Coronary artery (tissue), 2 donors: ENCODE results near the gene TMEM208.

Experiments used
- DNase-seq: peaks from one replicate; pipeline ENCODE4 v3.0.0-alpha.2; 2017; ENCODE audit warnings: low spot score
- H3K27ac ChIP-seq, 2 donors: fragments of 200-600 bp; sonication (generic); one replicate each; pipeline ENCODE4 v1.5.1; 2016 to 2019
- H3K4me3 ChIP-seq: fragments of 200-600 bp; sonication (generic); 2 replicates; pipeline ENCODE4 v1.5.1; 2016; ENCODE audit warnings: mild to moderate bottlenecking, moderate library complexity
- TF ChIP-seq, protein P1 (sequence below): fragments of 200-600 bp; sonication (generic); IDR thresholded peaks from one replicate; pipeline ENCODE4 v1.5.1; 2019; ENCODE audit warnings: antibody characterized with exemption

TMEM208 gene

GRCh38 chr16:67270931-67271338, 44.0 kb downstream of the TMEM208 start:
- no peak overlapping the region for H3K4me3 ChIP-seq
- TF ChIP-seq, protein P1, sequence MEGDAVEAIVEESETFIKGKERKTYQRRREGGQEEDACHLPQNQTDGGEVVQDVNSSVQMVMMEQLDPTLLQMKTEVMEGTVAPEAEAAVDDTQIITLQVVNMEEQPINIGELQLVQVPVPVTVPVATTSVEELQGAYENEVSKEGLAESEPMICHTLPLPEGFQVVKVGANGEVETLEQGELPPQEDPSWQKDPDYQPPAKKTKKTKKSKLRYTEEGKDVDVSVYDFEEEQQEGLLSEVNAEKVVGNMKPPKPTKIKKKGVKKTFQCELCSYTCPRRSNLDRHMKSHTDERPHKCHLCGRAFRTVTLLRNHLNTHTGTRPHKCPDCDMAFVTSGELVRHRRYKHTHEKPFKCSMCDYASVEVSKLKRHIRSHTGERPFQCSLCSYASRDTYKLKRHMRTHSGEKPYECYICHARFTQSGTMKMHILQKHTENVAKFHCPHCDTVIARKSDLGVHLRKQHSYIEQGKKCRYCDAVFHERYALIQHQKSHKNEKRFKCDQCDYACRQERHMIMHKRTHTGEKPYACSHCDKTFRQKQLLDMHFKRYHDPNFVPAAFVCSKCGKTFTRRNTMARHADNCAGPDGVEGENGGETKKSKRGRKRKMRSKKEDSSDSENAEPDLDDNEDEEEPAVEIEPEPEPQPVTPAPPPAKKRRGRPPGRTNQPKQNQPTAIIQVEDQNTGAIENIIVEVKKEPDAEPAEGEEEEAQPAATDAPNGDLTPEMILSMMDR = no peak
- DNase-seq = no peak
- H3K27ac ChIP-seq = no peak overlapping the region

- H3K27ac ChIP-seq = no peak overlapping the region
- DNase-seq = no peak
- H3K4me3 ChIP-seq = no peak overlapping the region
- TF ChIP-seq, protein P1 = no peak
Observed at GRCh38 chr16:67271446-67271845, 44.5 kb downstream of the TMEM208 start.

DNA sequence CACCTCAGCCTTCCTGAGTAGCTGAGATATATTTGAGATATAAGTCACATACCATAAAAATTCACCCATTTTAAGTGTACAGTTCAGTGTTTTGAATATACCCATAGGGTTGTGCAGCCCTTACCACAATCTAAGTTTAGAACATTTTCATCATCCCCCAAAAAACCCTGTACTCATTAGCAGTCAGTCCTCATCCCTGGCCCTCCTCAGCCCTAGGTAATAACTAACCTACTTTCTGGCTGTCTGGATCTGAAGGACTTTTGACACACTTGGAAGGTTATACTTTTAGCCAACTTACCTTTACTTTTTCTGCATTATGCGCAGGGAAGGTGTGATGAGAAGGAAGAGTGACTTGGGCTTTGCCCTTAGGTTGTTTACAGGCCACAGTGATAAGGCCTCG, 48.4 kb downstream of the TMEM208 start:
- H3K27ac ChIP-seq = no peak overlapping the region

DNA sequence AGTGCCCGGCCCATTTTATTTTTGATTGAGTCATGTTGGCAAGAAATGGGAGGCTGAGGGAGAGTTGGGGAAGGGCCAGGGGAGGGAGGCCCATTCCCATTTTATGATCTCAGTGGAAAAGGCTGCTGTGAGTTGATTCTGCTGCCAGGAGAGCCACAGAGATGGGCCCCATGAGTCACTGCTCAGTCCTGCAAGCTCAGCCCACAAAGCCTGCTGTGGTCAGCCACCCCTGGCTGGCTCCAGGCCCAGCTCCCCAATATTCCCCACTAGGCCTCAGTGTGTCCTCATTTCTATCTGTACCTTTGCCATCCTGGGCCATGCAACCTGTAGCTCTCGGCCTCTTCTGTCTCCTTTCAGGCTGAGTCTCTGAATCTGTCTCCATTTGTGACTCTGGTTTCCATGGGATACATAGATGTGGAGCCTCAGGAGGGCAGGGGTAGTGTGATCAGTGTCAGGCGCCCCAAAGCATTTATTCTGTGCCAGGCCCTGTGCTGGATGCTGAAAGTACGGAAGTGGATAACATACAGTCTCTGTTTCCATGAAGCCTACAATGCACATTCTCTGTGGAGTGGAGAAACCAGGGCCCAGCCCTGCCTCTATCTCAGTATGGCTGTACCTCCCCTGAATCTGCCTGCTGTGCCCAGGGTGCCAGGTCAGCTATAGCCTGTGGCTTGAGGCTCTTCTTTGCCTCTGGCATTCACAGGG, 50.5 kb downstream of the TMEM208 start:
- DNase-seq = no peak
- Histone ChIP-seq H3K4me3 (peak overlapping the region; percentile 84), H3K27ac (peak overlapping the region; percentile 67 to 83)
- TF ChIP-seq, protein P1 = no peak

More for the DNA sequence above, 48.4 kb downstream of the TMEM208 start:
- H3K4me3 ChIP-seq = no peak overlapping the region
- no peak for DNase-seq
- TF ChIP-seq, protein P1 = no peak

DNA sequence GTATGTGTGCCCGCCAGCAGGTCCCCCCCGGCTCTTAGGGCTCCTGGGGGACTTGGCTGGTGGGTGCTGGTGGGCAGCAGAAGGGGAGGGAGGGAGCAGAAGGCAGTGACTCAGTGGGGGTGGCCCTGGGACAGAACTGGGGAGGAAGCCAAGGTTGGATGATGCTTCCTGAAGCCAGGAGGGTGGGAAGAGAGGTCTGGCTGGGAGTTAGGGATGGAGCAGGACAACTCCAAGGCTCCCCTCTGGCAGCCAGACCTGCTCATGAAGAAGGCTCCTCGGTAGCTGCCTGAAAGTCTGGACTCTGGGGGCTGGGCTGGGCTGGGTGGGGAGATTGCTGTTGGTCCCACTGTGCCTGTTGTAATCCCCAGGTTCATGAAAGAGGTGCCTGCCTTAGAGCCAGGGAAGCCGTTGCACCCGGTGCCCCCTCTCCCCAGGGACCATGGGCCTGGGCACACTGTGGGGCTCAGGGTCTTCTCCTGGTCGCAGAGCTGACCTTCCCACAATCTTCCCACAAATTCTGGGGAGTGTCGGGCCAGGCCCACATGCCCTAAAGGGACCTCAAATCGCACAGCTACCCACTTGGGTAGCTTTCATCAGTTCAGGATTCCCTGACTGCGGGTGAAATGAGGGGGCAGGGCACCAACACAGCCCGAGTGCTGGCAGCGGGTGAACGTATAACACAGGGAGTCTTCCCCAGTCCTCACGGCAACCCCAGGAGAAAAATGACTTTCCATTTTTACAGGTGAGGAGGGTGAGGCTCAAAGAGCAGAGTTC, 51.3 kb downstream of the TMEM208 start:
- no peak for DNase-seq
- Histone ChIP-seq H3K27ac (peak overlapping the region; percentile 67 to 83), H3K4me3 (peak overlapping the region; percentile 84)

More for the DNA sequence above, 51.3 kb downstream of the TMEM208 start:
- TF ChIP-seq, protein P1 = no peak
